Small intestine (tissue), 16 donors: ENCODE data around the gene RGPD6. TPM values are rescaled to one million over a fixed set of nuclear protein-coding genes. Genes with fewer than 3 reads are reported as not detected.
"Not testable (repeated sequence)": the region's sequence is repeated elsewhere in the genome, so short reads cannot be mapped to it uniquely, and the experiment has no call there.

ENCODE experiments used
- DNase-seq, 2 donors: peaks; one replicate each; pipeline versions ENCODE4 v3.0.0 to v3.0.0-alpha.2; 2013
- FAIRE-seq: peaks from 2 replicates; lab custom pipeline; 2012; peaks lifted over from hg19 to GRCh38; lab: Jason Lieb, UNC
- H3K27ac ChIP-seq, 3 donors: one replicate each; pipeline ENCODE4 v1.5.1; 2013; ENCODE audit warnings: low read length in 2 of 3, mild to moderate bottlenecking in 2 of 3, control low read depth in 1 of 3, inconsistent platforms in 1 of 3, low read depth in 1 of 3, moderate library complexity in 1 of 3
- H3K27me3 ChIP-seq, 3 donors: one replicate each; pipeline ENCODE4 v1.6.1; 2013; ENCODE audit warnings: low read length in 3 of 3, inconsistent platforms in 1 of 3; ENCODE audit not compliant: control insufficient read depth in 3 of 3, insufficient read depth in 3 of 3
- H3K36me3 ChIP-seq, 3 donors: one replicate each; pipeline ENCODE4 v1.6.1; 2013; ENCODE audit warnings: low read length in 3 of 3, inconsistent platforms in 1 of 3, low read depth in 1 of 3, mild to moderate bottlenecking in 1 of 3, moderate library complexity in 1 of 3; ENCODE audit not compliant: control insufficient read depth in 3 of 3, insufficient read depth in 2 of 3
- H3K4me1 ChIP-seq, 3 donors: one replicate each; pipeline ENCODE4 v1.6.1; 2013; ENCODE audit warnings: low read length in 2 of 3, inconsistent platforms in 1 of 3, low read depth in 1 of 3, mild to moderate bottlenecking in 1 of 3, moderate library complexity in 1 of 3; ENCODE audit not compliant: control insufficient read depth in 3 of 3, insufficient read depth in 2 of 3
- H3K4me3 ChIP-seq, 3 donors: one replicate each; pipeline ENCODE4 v1.5.1; 2013; ENCODE audit warnings: low read length in 3 of 3, control low read depth in 1 of 3, inconsistent platforms in 1 of 3, low read depth in 1 of 3, mild to moderate bottlenecking in 1 of 3, moderate library complexity in 1 of 3
- H3K9me3 ChIP-seq, 2 donors: one replicate each; pipeline ENCODE4 v1.6.1; 2013; ENCODE audit warnings: low read depth in 1 of 2, low read length in 1 of 2; ENCODE audit not compliant: control insufficient read depth in 2 of 2, insufficient read depth in 1 of 2
- WGBS, 3 donors: extraction: QIAGEN DNeasy Blood & Tissue Kit; methylation state at CpG; one replicate each; pipeline ENCODE4 v1.1.7; 2013; 5-methylcytosine and 5-hydroxymethylcytosine counted together
- long read RNA-seq, 10 donors: transcript quantifications; one replicate each; lab custom pipeline, GENCODE V29; 2026
- polyA plus RNA-seq, 4 donors: library from polyadenylated mRNA; stranded (reverse) in 3 of 4; unstranded in 1 of 4; fragments of 200-250 nt in 3 of 4; fragments of 120-200 nt in 1 of 4; gene quantifications; one replicate each; pipeline versions ENCODE4 v1.2.1 to v1.2.3, GENCODE V29; 2013
- donor health status: healthy with polysubstance abuse.
- donor health status: control.
- donor health status: control.
- donor health status: Bipolar disorder and iron deficiency.
- donor health status: healthy.

The RGPD6 gene
- polyA plus RNA-seq = 10 to 100 TPM in 2 of 4 donors, 1 to 10 TPM in 2; 5.9 to 30.0 (median 8.9) TPM
- long read RNA-seq, donor 1 = 0 reads
- long read RNA-seq, donor 2 = 0 reads
- long read RNA-seq, donor 3 = 0 reads
- long read RNA-seq, donor 4 = 0 reads
- long read RNA-seq, donor 5 = 0 reads
- long read RNA-seq, donor 6 = 0 reads
- long read RNA-seq, donor 7 = 0 reads
- long read RNA-seq, donor 8 = 0 reads
- long read RNA-seq, donor 9 = 0 reads
- long read RNA-seq, donor 10 = 0 reads

GRCh38 chr2:110576763-110577416, at the start of gene RGPD6:
RGPD6 (minus strand) TSS chr2:110577222; CDS start chr2:110577024, 198 bp downstream.
- not testable (repeated sequence) for H3K9me3 ChIP-seq, H3K27ac ChIP-seq, H3K4me3 ChIP-seq, H3K36me3 ChIP-seq, H3K27me3 ChIP-seq, H3K4me1 ChIP-seq, DNase-seq
- peak; percentile 70 for FAIRE-seq
- 0% methylated on average over 9 of the region's 70 CpGs; no CpG with 5 or more reads in 2 of the 3 donors for WGBS, 3 donors

- WGBS, 3 donors = 46 to 52% (median 51%) methylated on average over 1 of the region's 9 CpGs
- not testable (repeated sequence) for H3K27ac ChIP-seq, H3K36me3 ChIP-seq, H3K27me3 ChIP-seq, H3K4me3 ChIP-seq, DNase-seq, H3K9me3 ChIP-seq, FAIRE-seq, H3K4me1 ChIP-seq
Observed at GRCh38 chr2:110619326-110619939, 42.4 kb upstream of the RGPD6 start.

- not testable (repeated sequence) for H3K9me3 ChIP-seq, DNase-seq, H3K36me3 ChIP-seq, FAIRE-seq, H3K4me3 ChIP-seq, H3K27me3 ChIP-seq, H3K27ac ChIP-seq, H3K4me1 ChIP-seq
- WGBS, 3 donors = no CpG with 5 or more reads among the region's 1 CpG
Observed at GRCh38 chr2:110613927-110614326, 36.9 kb upstream of the RGPD6 start.

DNA sequence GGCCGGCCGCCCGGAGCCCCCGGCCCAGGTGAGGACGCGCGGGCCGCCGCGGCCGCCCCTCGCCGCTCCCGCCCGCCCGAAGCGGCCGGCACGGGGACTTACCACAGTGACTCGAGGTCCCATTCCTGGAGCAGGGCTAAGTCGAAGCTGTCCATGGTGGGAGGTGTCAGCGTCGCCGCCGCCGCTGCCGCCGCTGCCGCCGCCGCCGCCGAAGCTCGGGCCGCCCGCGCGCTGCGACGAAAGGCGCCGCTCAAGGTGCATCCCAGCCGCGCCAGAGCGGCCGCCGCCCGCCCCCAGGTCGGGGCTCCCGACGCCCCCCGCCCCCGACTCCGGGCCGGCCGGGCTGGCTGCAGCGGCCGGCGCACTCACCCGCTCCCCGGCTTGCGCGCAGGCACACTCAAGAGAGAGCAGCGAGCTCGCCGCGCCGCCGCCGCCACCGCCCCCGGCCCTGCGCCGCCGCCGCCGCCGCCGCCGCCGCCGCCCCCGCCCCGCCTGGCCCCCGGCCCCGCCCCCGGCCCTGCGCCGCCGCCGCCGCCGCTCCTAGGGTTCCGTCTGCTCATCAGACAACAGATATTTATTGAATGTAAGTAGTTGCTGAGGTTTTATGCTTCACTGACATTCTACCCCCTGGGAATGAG, 33.7 kb upstream of the RGPD6 start:
- not testable (repeated sequence) for H3K27ac ChIP-seq, H3K9me3 ChIP-seq, H3K36me3 ChIP-seq, H3K27me3 ChIP-seq, H3K4me1 ChIP-seq, DNase-seq, FAIRE-seq
- WGBS, 3 donors = 0 to 1% (median 0%) methylated on average over 5 to 51 of the region's 94 CpGs
- H3K4me3 ChIP-seq = peak overlapping the region in 1 of 3 donors; percentile 28

DNA sequence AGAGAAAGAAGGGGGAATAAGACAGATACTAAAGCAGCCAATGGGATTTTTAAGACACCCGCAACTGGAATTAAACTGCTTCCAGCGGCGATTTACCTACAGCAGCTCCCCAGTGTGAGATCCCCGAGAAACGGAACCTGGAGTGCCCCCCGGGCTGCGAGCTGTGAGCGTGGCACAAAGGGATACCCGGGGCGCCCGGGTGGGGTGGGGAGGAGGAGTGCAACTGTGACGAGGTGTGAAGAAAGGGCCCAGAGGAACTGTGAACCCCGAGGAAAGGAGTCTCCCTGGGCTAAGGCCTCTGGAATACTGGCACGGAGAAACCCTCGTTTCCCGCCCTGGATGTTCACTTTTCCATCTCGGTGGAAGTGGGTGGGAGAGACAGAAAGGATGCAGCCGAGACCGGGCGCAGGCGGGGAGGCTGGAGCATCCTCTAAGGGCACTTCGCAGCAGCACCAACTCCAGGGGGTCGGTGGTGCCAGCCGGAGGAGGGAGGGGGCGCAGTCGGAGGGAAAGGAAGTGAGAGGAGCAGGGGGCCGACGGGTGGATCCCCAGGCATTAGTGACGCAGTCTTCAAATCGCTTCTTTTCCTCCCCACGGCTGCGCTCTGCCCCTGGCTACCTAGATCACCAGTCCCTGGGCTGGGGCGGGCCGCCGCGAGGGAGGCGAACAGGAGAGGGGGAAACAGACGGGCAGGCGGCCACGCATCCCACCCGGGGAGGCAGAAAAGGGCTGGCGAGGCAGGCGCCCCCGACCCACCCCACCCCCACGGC, 33.0 kb upstream of the RGPD6 start:
- not testable (repeated sequence) for H3K9me3 ChIP-seq, FAIRE-seq, DNase-seq, H3K27me3 ChIP-seq, H3K4me1 ChIP-seq, H3K27ac ChIP-seq, H3K4me3 ChIP-seq, H3K36me3 ChIP-seq
- 2 to 4% (median 3%) methylated on average over 5 to 26 of the region's 45 CpGs for WGBS, 3 donors

DNA sequence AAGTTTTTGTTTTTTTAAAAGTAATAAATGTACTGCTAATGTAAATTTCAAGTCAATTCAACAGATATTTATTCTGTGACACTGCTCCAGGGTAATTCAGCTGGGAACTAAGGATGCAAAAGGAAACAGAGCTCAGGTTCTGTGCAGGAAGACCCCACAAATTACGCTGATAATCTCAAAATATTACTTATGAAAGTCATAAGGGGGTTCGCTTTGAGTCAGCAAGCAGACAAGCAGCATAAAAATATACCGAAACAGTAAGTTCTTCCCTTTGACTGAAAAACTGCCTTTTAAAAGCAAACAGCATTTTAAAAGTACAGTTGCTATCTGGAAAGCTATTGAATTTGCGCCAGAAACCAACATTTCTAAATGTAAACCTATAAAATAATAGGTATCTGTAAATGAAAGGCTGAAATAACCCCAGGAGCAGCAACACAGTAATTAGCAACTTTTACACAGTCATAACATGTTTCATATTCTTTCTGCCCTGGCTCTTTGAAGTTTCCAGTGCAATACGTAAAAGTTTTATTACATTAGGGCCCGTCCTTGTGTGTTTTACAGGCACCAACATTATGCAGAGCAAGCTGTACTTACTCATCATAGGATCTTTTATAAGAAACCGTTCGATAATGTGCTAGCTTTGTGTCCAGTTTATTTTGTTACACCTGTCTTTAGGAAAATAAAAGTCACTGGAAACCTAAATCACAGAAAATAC, 31.9 kb upstream of the RGPD6 start:
- not testable (repeated sequence) for H3K27me3 ChIP-seq, H3K36me3 ChIP-seq, H3K4me3 ChIP-seq, FAIRE-seq, DNase-seq, H3K9me3 ChIP-seq, H3K4me1 ChIP-seq, H3K27ac ChIP-seq
- WGBS, 3 donors = no CpG with 5 or more reads among the region's 8 CpGs

DNA sequence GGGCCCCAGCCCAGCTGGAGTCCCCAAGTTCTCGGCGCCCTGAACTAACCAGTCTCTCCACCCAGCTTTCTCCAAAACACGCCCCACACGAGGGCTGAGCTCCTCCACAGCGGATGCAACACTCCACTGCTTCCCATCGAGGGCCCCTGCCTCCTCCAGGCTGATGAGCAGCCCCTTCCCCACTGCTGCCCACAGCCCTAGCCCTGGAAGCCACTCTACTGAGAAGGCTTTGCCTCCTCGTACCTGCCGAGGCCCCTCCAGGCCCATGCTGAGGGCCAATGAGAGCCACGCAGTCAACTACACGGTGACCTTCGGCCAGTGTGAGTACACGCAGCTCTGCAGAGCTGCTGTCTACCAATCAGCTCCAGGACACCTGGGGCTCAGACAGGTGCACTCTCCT, 28.0 kb upstream of the RGPD6 start:
- WGBS, 3 donors = 64 to 71% (median 66%) methylated on average over 6 to 8 of the region's 12 CpGs
- H3K4me3 ChIP-seq, DNase-seq, H3K9me3 ChIP-seq, H3K27me3 ChIP-seq, FAIRE-seq, H3K36me3 ChIP-seq, H3K4me1 ChIP-seq, H3K27ac ChIP-seq: not testable (repeated sequence)
